Measurements from ENCODE around the gene NINJ1.

NINJ1 gene

GRCh38 chr9:93138171-93138764, 4.2 kb upstream of the NINJ1 start:
- H3K36me3 ChIP-seq (ENCODE audit: control insufficient read depth in 1 of 2, insufficient read depth in 2 of 2, low read length in 2 of 2), result no peaks in the 10 kb centered on the region
- H3K27me3 ChIP-seq (ENCODE audit: low read depth, low read length), result no peaks in the 10 kb centered on the region
- peaks cover 0 to 3% of the 10 kb centered on the region in 2 donors for H3K9me3 ChIP-seq (ENCODE audit: control insufficient read depth in 1 of 2, low read length in 2 of 2)
- H3K4me3 ChIP-seq (ENCODE audit: low read depth in 1 of 2, low read length in 2 of 2), result no peak overlapping the region
- H3K4me1 ChIP-seq (ENCODE audit: control insufficient read depth in 1 of 2, insufficient read depth in 2 of 2, low read length in 2 of 2), result peaks cover 9 to 17% of the 10 kb centered on the region in 2 donors
- no peak overlapping the region for H3K27ac ChIP-seq (ENCODE audit: low read length)

- no peaks in the 10 kb centered on the region for H3K36me3 ChIP-seq (ENCODE audit: control insufficient read depth in 1 of 2, insufficient read depth in 2 of 2, low read length in 2 of 2)
Measured at GRCh38 chr9:93137362-93137761, 3.3 kb upstream of the NINJ1 start.

GRCh38 chr9:93136011-93136440, 2.0 kb upstream of the NINJ1 start:
- Histone ChIP-seq H3K27me3 (ENCODE audit: low read depth, low read length) (no peaks in the 10 kb centered on the region), H3K27ac (ENCODE audit: low read length) (no peak overlapping the region), H3K36me3 (ENCODE audit: control insufficient read depth in 1 of 2, insufficient read depth in 2 of 2, low read length in 2 of 2) (no peaks in the 10 kb centered on the region), H3K4me3 (ENCODE audit: low read depth in 1 of 2, low read length in 2 of 2) (no peak overlapping the region), H3K4me1 (ENCODE audit: control insufficient read depth in 1 of 2, insufficient read depth in 2 of 2, low read length in 2 of 2) (peaks cover 13 to 40% of the 10 kb centered on the region in 2 donors), H3K9me3 (ENCODE audit: control insufficient read depth in 1 of 2, low read length in 2 of 2) (peaks cover 0 to 3% of the 10 kb centered on the region in 2 donors)

More at GRCh38 chr9:93137362-93137761, 3.3 kb upstream of the NINJ1 start:
- Histone ChIP-seq H3K4me3 (ENCODE audit: low read depth in 1 of 2, low read length in 2 of 2) (no peak overlapping the region), H3K27me3 (ENCODE audit: low read depth, low read length) (no peaks in the 10 kb centered on the region), H3K27ac (ENCODE audit: low read length) (no peak overlapping the region), H3K9me3 (ENCODE audit: control insufficient read depth in 1 of 2, low read length in 2 of 2) (peaks cover 0 to 3% of the 10 kb centered on the region in 2 donors), H3K4me1 (ENCODE audit: control insufficient read depth in 1 of 2, insufficient read depth in 2 of 2, low read length in 2 of 2) (peaks cover 9 to 26% of the 10 kb centered on the region in 2 donors)

- Histone ChIP-seq H3K4me3 (ENCODE audit: low read depth in 1 of 2, low read length in 2 of 2) (peak overlapping the region; percentile 69 to 82), H3K9me3 (ENCODE audit: control insufficient read depth in 1 of 2, low read length in 2 of 2) (peaks cover 0 to 3% of the 10 kb centered on the region in 2 donors), H3K36me3 (ENCODE audit: control insufficient read depth in 1 of 2, insufficient read depth in 2 of 2, low read length in 2 of 2) (no peaks in the 10 kb centered on the region), H3K27me3 (ENCODE audit: low read depth, low read length) (no peaks in the 10 kb centered on the region), H3K27ac (ENCODE audit: low read length) (peak overlapping the region; percentile 63), H3K4me1 (ENCODE audit: control insufficient read depth in 1 of 2, insufficient read depth in 2 of 2, low read length in 2 of 2) (peaks cover 13 to 51% of the 10 kb centered on the region in 2 donors)
Measured at GRCh38 chr9:93134740-93135444, 841 bp upstream of the NINJ1 start.

- Histone ChIP-seq H3K9me3 (ENCODE audit: control insufficient read depth in 1 of 2, low read length in 2 of 2) (peaks cover 0 to 3% of the 10 kb centered on the region in 2 donors), H3K27ac (ENCODE audit: low read length) (peak overlapping the region; percentile 83), H3K27me3 (ENCODE audit: low read depth, low read length) (no peaks in the 10 kb centered on the region), H3K36me3 (ENCODE audit: control insufficient read depth in 1 of 2, insufficient read depth in 2 of 2, low read length in 2 of 2) (no peaks in the 10 kb centered on the region), H3K4me3 (ENCODE audit: low read depth in 1 of 2, low read length in 2 of 2) (peak overlapping the region; percentile 64 to 82), H3K4me1 (ENCODE audit: control insufficient read depth in 1 of 2, insufficient read depth in 2 of 2, low read length in 2 of 2) (peaks cover 13 to 64% of the 10 kb centered on the region in 2 donors)
Measured at GRCh38 chr9:93133681-93134014, 403 bp downstream of the NINJ1 start.

GRCh38 chr9:93132946-93133680, 938 bp downstream of the NINJ1 start:
- H3K36me3 ChIP-seq (ENCODE audit: control insufficient read depth in 1 of 2, insufficient read depth in 2 of 2, low read length in 2 of 2), result no peaks in the 10 kb centered on the region
- H3K4me1 ChIP-seq (ENCODE audit: control insufficient read depth in 1 of 2, insufficient read depth in 2 of 2, low read length in 2 of 2), result peaks cover 13 to 69% of the 10 kb centered on the region in 2 donors
- no peaks in the 10 kb centered on the region for H3K9me3 ChIP-seq (ENCODE audit: control insufficient read depth in 1 of 2, low read length in 2 of 2)
- no peaks in the 10 kb centered on the region for H3K27me3 ChIP-seq (ENCODE audit: low read depth, low read length)
- peak overlapping the region; percentile 83 for H3K27ac ChIP-seq (ENCODE audit: low read length)
- H3K4me3 ChIP-seq (ENCODE audit: low read depth in 1 of 2, low read length in 2 of 2), result peak overlapping the region; percentile 64 to 82

- Histone ChIP-seq H3K9me3 (ENCODE audit: control insufficient read depth in 1 of 2, low read length in 2 of 2) (no peaks in the 10 kb centered on the region), H3K4me1 (ENCODE audit: control insufficient read depth in 1 of 2, insufficient read depth in 2 of 2, low read length in 2 of 2) (peaks cover 14 to 76% of the 10 kb centered on the region in 2 donors), H3K27ac (ENCODE audit: low read length) (peak overlapping the region; percentile 83), H3K36me3 (ENCODE audit: control insufficient read depth in 1 of 2, insufficient read depth in 2 of 2, low read length in 2 of 2) (no peaks in the 10 kb centered on the region), H3K4me3 (ENCODE audit: low read depth in 1 of 2, low read length in 2 of 2) (peak overlapping the region; percentile 64 to 82), H3K27me3 (ENCODE audit: low read depth, low read length) (no peaks in the 10 kb centered on the region)
Measured at GRCh38 chr9:93132287-93132927, 1.6 kb downstream of the NINJ1 start.

- Histone ChIP-seq H3K4me1 (ENCODE audit: control insufficient read depth in 1 of 2, insufficient read depth in 2 of 2, low read length in 2 of 2) (peaks cover 16 to 83% of the 10 kb centered on the region in 2 donors), H3K27me3 (ENCODE audit: low read depth, low read length) (no peaks in the 10 kb centered on the region), H3K4me3 (ENCODE audit: low read depth in 1 of 2, low read length in 2 of 2) (peak overlapping the region; percentile 64 to 82), H3K9me3 (ENCODE audit: control insufficient read depth in 1 of 2, low read length in 2 of 2) (no peaks in the 10 kb centered on the region), H3K36me3 (ENCODE audit: control insufficient read depth in 1 of 2, insufficient read depth in 2 of 2, low read length in 2 of 2) (no peaks in the 10 kb centered on the region), H3K27ac (ENCODE audit: low read length) (peak overlapping the region; percentile 83)
Measured at GRCh38 chr9:93131599-93132286, 2.3 kb downstream of the NINJ1 start.

GRCh38 chr9:93130861-93131481, 3.1 kb downstream of the NINJ1 start:
- H3K4me3 ChIP-seq (ENCODE audit: low read depth in 1 of 2, low read length in 2 of 2), result peak overlapping the region; percentile 64 to 82
- peak overlapping the region; percentile 51 for H3K27ac ChIP-seq (ENCODE audit: low read length)

GRCh38 chr9:93129691-93130500, 4.2 kb downstream of the NINJ1 start:
- peaks cover 16 to 81% of the 10 kb centered on the region in 2 donors for H3K4me1 ChIP-seq (ENCODE audit: control insufficient read depth in 1 of 2, insufficient read depth in 2 of 2, low read length in 2 of 2)

More at GRCh38 chr9:93130861-93131481, 3.1 kb downstream of the NINJ1 start:
- Histone ChIP-seq H3K27me3 (ENCODE audit: low read depth, low read length) (no peaks in the 10 kb centered on the region), H3K36me3 (ENCODE audit: control insufficient read depth in 1 of 2, insufficient read depth in 2 of 2, low read length in 2 of 2) (no peaks in the 10 kb centered on the region), H3K4me1 (ENCODE audit: control insufficient read depth in 1 of 2, insufficient read depth in 2 of 2, low read length in 2 of 2) (peaks cover 21 to 89% of the 10 kb centered on the region in 2 donors), H3K9me3 (ENCODE audit: control insufficient read depth in 1 of 2, low read length in 2 of 2) (no peaks in the 10 kb centered on the region)

More at GRCh38 chr9:93129691-93130500, 4.2 kb downstream of the NINJ1 start:
- Histone ChIP-seq H3K4me3 (ENCODE audit: low read depth in 1 of 2, low read length in 2 of 2) (no peak overlapping the region), H3K9me3 (ENCODE audit: control insufficient read depth in 1 of 2, low read length in 2 of 2) (no peaks in the 10 kb centered on the region), H3K27me3 (ENCODE audit: low read depth, low read length) (no peaks in the 10 kb centered on the region), H3K36me3 (ENCODE audit: control insufficient read depth in 1 of 2, insufficient read depth in 2 of 2, low read length in 2 of 2) (peaks cover 0 to 3% of the 10 kb centered on the region in 2 donors), H3K27ac (ENCODE audit: low read length) (no peak overlapping the region)

Measured in muscle layer of duodenum (tissue), 2 donors.